Kidney (tissue), 14 donors: ENCODE data around the gene MLLT1. TPM values are rescaled to one million over a fixed set of nuclear protein-coding genes. Genes with fewer than 3 reads are reported as not detected.
"Not testable (repeated sequence)": the region's sequence is repeated elsewhere in the genome, so short reads cannot be mapped to it uniquely, and the experiment has no call there.

Source experiments
- DNase-seq, 5 donors: peaks; one replicate each; pipeline ENCODE4 v3.0.0-alpha.2; 2013 to 2020
- FAIRE-seq: peaks from 2 replicates; lab custom pipeline; 2012; peaks lifted over from hg19 to GRCh38; lab: Jason Lieb, UNC
- H3K27ac ChIP-seq, 2 donors: one replicate each; pipeline ENCODE4 v1.7.0; 2013; ENCODE audit warnings: low read depth in 2 of 2, low read length in 2 of 2, inconsistent platforms in 1 of 2
- H3K27me3 ChIP-seq: one replicate; pipeline ENCODE4 v1.7.1; 2013; ENCODE audit warnings: low read length, inconsistent platforms; ENCODE audit not compliant: control insufficient read depth, insufficient read depth
- H3K36me3 ChIP-seq, 3 donors: one replicate each; pipeline versions ENCODE4 v1.7.0 to v1.7.1; 2013; ENCODE audit warnings: low read length in 3 of 3, control low read depth in 1 of 3, inconsistent platforms in 1 of 3; ENCODE audit not compliant: insufficient read depth in 3 of 3, control insufficient read depth in 2 of 3
- H3K4me1 ChIP-seq, 3 donors: one replicate each; pipeline versions ENCODE4 v1.7.0 to v1.7.1; 2013; ENCODE audit warnings: low read length in 3 of 3, inconsistent platforms in 1 of 3, low read depth in 1 of 3; ENCODE audit not compliant: control insufficient read depth in 2 of 3, insufficient read depth in 2 of 3
- H3K4me3 ChIP-seq, 3 donors: one replicate each; pipeline versions ENCODE4 v1.7.0 to v1.8.1; 2013; ENCODE audit warnings: low read length in 3 of 3, control low read depth in 1 of 3, inconsistent platforms in 1 of 3
- H3K9ac ChIP-seq, 3 donors: one replicate each; pipeline versions ENCODE4 v1.7.0 to v1.7.1; 2013; ENCODE audit warnings: low read length in 3 of 3, control low read depth in 1 of 3, inconsistent platforms in 1 of 3
- H3K9me3 ChIP-seq, 3 donors: one replicate each; pipeline versions ENCODE4 v1.7.0 to v1.7.1; 2013; ENCODE audit warnings: low read length in 3 of 3, control low read depth in 1 of 3, inconsistent platforms in 1 of 3; ENCODE audit not compliant: control insufficient read depth in 2 of 3, insufficient read depth in 1 of 3
- CTCF ChIP-seq: IDR thresholded peaks from 3 replicates; pipeline ENCODE4 v1.5.1; 2012; ENCODE audit warnings: mild to moderate bottlenecking, moderate library complexity, borderline replicate concordance; ENCODE audit not compliant: insufficient read depth; ENCODE audit errors: extremely low read depth
- intact Hi-C: fragments of 100-400 bp; cut with DNase I; formaldehyde crosslinking; loops from one replicate; pipeline ENCODE4 v1.11.1; 2022
- polyA plus RNA-seq: library from polyadenylated mRNA; stranded (reverse); fragments of 350-450 nt; fragmentation: Illumina TruSeq; extraction: RNeasy Lipid Tissue Mini Kit (QIAGEN cat#74804); gene quantifications from one replicate; pipeline ENCODE4 v1.2.3, GENCODE V29; 2014; ENCODE audit warnings: low read depth, low replicate concordance; ENCODE audit not compliant: insufficient read depth
- total RNA-seq: library from RNA; stranded (reverse); fragmentation: NEBNext Ultra II Directional; extraction: Animal tissue kit (Norgen Biotek cat#: 25700); gene quantifications from one replicate; pipeline ENCODE4 v1.2.1, GENCODE V29; 2021
- donor health status: control.
- donor health status: control.
- donor health status: control.
- donor health status: control.
- donor health status: control.
- donor health status: DM: yes; HTN: yes; CAD: no.
- donor health status: Normal renal cell carcinoma (clear cell type).

The MLLT1 gene
- total and polyA plus RNA-seq, 2 donors from 2014 or later = 32.0 to 53.2 TPM

GRCh38 chr19:6318772-6319171 lies 39.0 kb upstream of the MLLT1 start:
- no peak overlapping the region for H3K27ac ChIP-seq
- H3K4me3 ChIP-seq = no peak overlapping the region
- H3K9ac ChIP-seq = no peak overlapping the region
- TF ChIP-seq CTCF = no peak
- H3K36me3 ChIP-seq = no peaks in the 10 kb centered on the region
- intact Hi-C loops = no loop called here
- no peaks in the 10 kb centered on the region for H3K9me3 ChIP-seq
- DNase-seq (peak in 1 of 5 donors; percentile 2), FAIRE-seq (no peak)
- H3K4me1 ChIP-seq = no peaks in the 10 kb centered on the region
- no peaks in the 10 kb centered on the region for H3K27me3 ChIP-seq

GRCh38 chr19:6315646-6316045 lies 35.9 kb upstream of the MLLT1 start:
- FAIRE-seq, H3K27me3 ChIP-seq, intact Hi-C loops, H3K36me3 ChIP-seq, H3K9ac ChIP-seq, H3K4me3 ChIP-seq, H3K27ac ChIP-seq, H3K9me3 ChIP-seq, H3K4me1 ChIP-seq: not testable (repeated sequence)
- peak in 1 of 5 donors; percentile 34 for DNase-seq

GRCh38 chr19:6313398-6313969 lies 33.7 kb upstream of the MLLT1 start:
- Histone ChIP-seq H3K4me3 (no peak overlapping the region), H3K9ac (no peak overlapping the region), H3K36me3 (no peaks in the 10 kb centered on the region), H3K9me3 (peaks cover 0 to 4% (median 0%) of the 10 kb centered on the region in 3 donors), H3K27me3 (no peaks in the 10 kb centered on the region), H3K4me1 (no peaks in the 10 kb centered on the region), H3K27ac (no peak overlapping the region)
- intact Hi-C loops = no loop called here
- DNase-seq (peak in 1 of 5 donors; percentile 5), FAIRE-seq (no peak)
- no peak for TF ChIP-seq CTCF

- no peak for TF ChIP-seq CTCF
- peaks cover 0 to 4% (median 0%) of the 10 kb centered on the region in 3 donors for H3K9me3 ChIP-seq
- DNase-seq = peak in 1 of 5 donors; percentile 25
- no peak overlapping the region for H3K9ac ChIP-seq
- no peak for FAIRE-seq
- H3K36me3 ChIP-seq = no peaks in the 10 kb centered on the region
- H3K4me1 ChIP-seq = no peaks in the 10 kb centered on the region
- no peak overlapping the region for H3K4me3 ChIP-seq
- no peak overlapping the region for H3K27ac ChIP-seq
- intact Hi-C loops = no loop called here
- H3K27me3 ChIP-seq = no peaks in the 10 kb centered on the region
These were observed 32.2 kb upstream of the MLLT1 start for GRCh38 chr19:6312018-6312417.
